ENCODE measurements around the gene APAF1.

DNA sequence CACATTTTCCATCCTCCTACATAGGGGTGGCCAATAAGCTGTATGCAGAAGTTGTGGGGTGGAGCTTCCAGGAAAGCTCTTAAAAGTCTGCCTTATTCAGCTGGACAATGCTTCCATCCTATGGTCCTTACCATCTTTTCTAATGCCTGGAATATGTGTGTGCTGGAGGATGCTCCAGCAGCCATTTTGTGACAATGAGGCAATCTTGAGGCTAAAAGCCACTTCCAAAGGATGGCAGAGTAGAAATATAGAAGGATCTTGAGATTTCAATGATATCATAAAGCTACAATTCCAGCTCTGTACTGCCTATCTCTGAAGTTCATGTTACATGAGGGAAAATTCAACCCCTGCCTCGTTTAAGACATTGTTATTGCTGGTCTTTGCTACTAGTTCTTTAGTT is 95.7 kb downstream of the APAF1 start:
- TF ChIP-seq TEAD2 (CRISPR knock-in tag; IDR thresholded peaks at IDR 0.05): no peak
- TF ChIP-seq FOXA3 (CRISPR knock-in tag; IDR thresholded peaks at IDR 0.05): no peak
- no peak for TF ChIP-seq ZNF234 (CRISPR knock-in tag; conservative IDR thresholded peaks at IDR 0.05)
- TF ChIP-seq, protein P1, sequence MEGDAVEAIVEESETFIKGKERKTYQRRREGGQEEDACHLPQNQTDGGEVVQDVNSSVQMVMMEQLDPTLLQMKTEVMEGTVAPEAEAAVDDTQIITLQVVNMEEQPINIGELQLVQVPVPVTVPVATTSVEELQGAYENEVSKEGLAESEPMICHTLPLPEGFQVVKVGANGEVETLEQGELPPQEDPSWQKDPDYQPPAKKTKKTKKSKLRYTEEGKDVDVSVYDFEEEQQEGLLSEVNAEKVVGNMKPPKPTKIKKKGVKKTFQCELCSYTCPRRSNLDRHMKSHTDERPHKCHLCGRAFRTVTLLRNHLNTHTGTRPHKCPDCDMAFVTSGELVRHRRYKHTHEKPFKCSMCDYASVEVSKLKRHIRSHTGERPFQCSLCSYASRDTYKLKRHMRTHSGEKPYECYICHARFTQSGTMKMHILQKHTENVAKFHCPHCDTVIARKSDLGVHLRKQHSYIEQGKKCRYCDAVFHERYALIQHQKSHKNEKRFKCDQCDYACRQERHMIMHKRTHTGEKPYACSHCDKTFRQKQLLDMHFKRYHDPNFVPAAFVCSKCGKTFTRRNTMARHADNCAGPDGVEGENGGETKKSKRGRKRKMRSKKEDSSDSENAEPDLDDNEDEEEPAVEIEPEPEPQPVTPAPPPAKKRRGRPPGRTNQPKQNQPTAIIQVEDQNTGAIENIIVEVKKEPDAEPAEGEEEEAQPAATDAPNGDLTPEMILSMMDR (CRISPR knock-in tag; IDR thresholded peaks at IDR 0.05): no peak
